DMS79 (cell line): ENCODE results near the gene PAGE2.
"Not testable (repeated sequence)": the region's sequence is repeated elsewhere in the genome, so short reads cannot be mapped to it uniquely, and the experiment has no call there.

Experiments
- DNase-seq: peaks from one replicate; lab custom pipeline; 2025; lab: John Stamatoyannopoulos, UW

The PAGE2 gene

GRCh38 chrX:55088795-55089489, at the start of gene PAGE2:
PAGE2 (plus strand) TSS chrX:55089018; CDS start chrX:55090021, 1,003 bp downstream.
- DNase-seq: no peak

GRCh38 chrX:55039471-55039870, 49.3 kb upstream of the PAGE2 start:
- no peak for DNase-seq

- DNase-seq: no peak
Measured at GRCh38 chrX:55041514-55041913, 47.3 kb upstream of the PAGE2 start.

- DNase-seq: not testable (repeated sequence)
Measured at GRCh38 chrX:55050599-55050998, 38.2 kb upstream of the PAGE2 start.

- peak; percentile 2 for DNase-seq
Measured at GRCh38 chrX:55056820-55057674, 31.8 kb upstream of the PAGE2 start.

- DNase-seq: no peak
Measured at GRCh38 chrX:55057675-55058249, 31.1 kb upstream of the PAGE2 start.

- DNase-seq: not testable (repeated sequence)
Measured at GRCh38 chrX:55067180-55067579, 21.6 kb upstream of the PAGE2 start.

GRCh38 chrX:55072286-55072685, 16.5 kb upstream of the PAGE2 start:
- DNase-seq: no peak

GRCh38 chrX:55074851-55075467, 13.9 kb upstream of the PAGE2 start, which contains the start of gene PAGE2B:
PAGE2B (plus strand) TSS chrX:55075030; CDS start chrX:55076042, 1,012 bp downstream.
- no peak for DNase-seq

- DNase-seq: no peak
Measured at GRCh38 chrX:55098691-55099090, 9.9 kb downstream of the PAGE2 start.

GRCh38 chrX:55099162-55099561, 10.3 kb downstream of the PAGE2 start:
- DNase-seq: no peak

GRCh38 chrX:55102754-55103153, 13.9 kb downstream of the PAGE2 start:
- no peak for DNase-seq

GRCh38 chrX:55107262-55107661, 18.4 kb downstream of the PAGE2 start:
- no peak for DNase-seq

GRCh38 chrX:55107911-55108310, 19.1 kb downstream of the PAGE2 start:
- no peak for DNase-seq

GRCh38 chrX:55109306-55109705, 20.5 kb downstream of the PAGE2 start:
- DNase-seq: no peak

GRCh38 chrX:55111578-55112254, 22.9 kb downstream of the PAGE2 start:
- no peak for DNase-seq

GRCh38 chrX:55116589-55116988, 27.8 kb downstream of the PAGE2 start:
- DNase-seq: not testable (repeated sequence)

- DNase-seq: no peak
Measured at GRCh38 chrX:55118574-55118973, 29.8 kb downstream of the PAGE2 start.

GRCh38 chrX:55119271-55119670, 30.5 kb downstream of the PAGE2 start:
- DNase-seq: no peak

- no peak for DNase-seq
Measured at GRCh38 chrX:55119712-55120111, 30.9 kb downstream of the PAGE2 start.

GRCh38 chrX:55120761-55121358, 32.0 kb downstream of the PAGE2 start:
- no peak for DNase-seq
